Endothelial cell of umbilical vein (primary cell): Measurements from ENCODE around the gene ANXA4.

Experiments used
- EZH2 ChIP-seq: IDR thresholded peaks from 2 replicates; pipeline ENCODE4 v1.6.1; 2012; ENCODE audit warnings: borderline replicate concordance, low read depth, mild to moderate bottlenecking, moderate library complexity, low read length, inconsistent platforms; ENCODE audit not compliant: severe bottlenecking
- POLR2AphosphoS5 ChIP-seq: IDR thresholded peaks from 2 replicates; pipeline ENCODE4 v1.6.1; 2012; ENCODE audit warnings: low read depth, mild to moderate bottlenecking, control low read depth, low read length, moderate library complexity; ENCODE audit not compliant: insufficient read depth
- TF ChIP-seq, protein P1 (sequence below): IDR thresholded peaks from 2 replicates; pipeline ENCODE4 v1.6.1; 2011; ENCODE audit not compliant: insufficient read depth, insufficient read length

DNA sequence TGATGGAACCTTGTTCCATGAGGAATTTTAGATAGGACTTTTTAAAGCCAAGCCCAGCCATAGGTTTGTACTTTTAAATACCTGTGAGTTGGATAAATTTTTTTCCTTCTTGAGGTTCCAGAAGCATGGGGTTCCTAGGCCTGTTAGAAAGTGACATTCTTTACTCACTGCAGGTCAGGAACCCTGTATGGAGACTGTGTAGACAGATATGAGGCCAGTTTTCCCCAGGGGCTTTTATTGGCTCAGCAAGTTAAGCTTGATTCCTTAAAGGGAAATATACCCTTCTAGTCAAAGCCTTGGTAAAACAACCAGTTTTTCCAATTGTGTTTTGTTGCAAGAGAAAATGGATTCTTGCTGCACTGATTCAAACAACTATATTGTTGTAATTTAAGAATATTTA, 49.1 kb downstream of the ANXA4 start:
- TF ChIP-seq, protein P1, sequence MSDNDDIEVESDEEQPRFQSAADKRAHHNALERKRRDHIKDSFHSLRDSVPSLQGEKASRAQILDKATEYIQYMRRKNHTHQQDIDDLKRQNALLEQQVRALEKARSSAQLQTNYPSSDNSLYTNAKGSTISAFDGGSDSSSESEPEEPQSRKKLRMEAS, result no peak
- TF ChIP-seq POLR2AphosphoS5 (no peak), EZH2 (no peak)
